Stimulated activated CD4-positive, alpha-beta T cell treated with anti-CD3 and anti-CD28 coated beads, Interleukin-2, amount 100 ng/mL, for 48 hours (primary cell): Measurements from ENCODE around the gene GALNT16.
"Not testable (repeated sequence)": the region's sequence is repeated elsewhere in the genome, so short reads cannot be mapped to it uniquely, and the experiment has no call there.

Experiments
- DNase-seq, 2 donors: peaks; one replicate each; pipeline ENCODE4 v3.0.0-alpha.2; 2020

GALNT16 gene

DNA sequence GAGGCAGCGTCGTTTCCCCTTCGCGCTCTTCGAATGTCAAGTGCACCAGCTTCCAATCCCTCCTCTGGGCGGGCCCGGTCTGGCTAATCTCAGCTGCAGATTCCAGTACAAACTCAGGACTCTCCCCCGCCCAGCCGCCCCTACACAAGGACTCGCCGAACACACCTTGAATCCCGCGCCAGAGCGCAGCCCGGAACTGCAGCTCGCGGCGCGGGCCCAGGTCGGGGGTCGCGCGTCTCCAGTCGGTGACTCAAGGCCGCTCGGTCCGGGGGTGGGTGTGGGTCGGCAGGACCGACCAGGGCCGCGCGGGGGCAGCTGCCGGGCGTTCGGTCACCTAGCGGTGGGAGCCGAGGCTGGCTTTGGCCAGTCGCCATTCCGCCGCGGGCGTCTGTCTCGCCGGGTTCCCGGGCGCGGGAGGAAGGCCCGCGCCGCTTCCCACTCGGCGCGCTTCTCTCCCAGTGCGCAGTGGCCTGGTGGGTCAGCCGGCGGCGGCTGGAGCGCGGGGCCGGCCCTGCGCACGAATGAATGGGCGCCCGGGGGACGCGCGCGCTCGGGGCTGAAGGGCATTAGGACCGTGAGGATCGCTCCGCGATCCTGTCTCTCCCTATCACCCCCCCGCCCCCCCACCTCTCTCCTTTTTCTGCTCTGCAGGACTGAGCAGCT is at the start of gene GALNT16:
Gene GALNT16, plus strand, starts transcription at position 632 of the 663 bp plus-strand sequence. CDS start 133 bp downstream, outside the sequence.
- DNase-seq: no peak

DNA sequence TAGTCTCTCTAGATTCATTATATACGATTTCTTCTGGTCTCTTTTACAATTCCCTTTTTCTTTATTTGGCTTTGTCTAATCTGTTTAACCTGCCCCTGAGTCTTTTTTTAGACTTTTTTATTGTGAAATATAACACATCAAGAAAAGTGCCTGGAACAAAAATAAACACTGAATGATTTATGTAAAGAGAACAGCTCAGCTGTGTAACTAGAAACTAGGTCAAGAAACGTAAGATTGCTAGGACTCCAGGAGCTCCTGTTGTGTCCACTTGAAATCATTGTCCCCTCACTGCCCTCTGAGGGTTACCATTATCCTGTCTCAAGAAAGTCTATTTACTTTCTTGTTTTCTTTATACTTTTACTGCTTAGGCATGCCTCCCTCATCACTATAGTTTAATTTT is 45.6 kb upstream of the GALNT16 start:
- DNase-seq: no peak

GRCh38 chr14:69217663-69218062 is 42.3 kb upstream of the GALNT16 start:
- not testable (repeated sequence) for DNase-seq

- no peak for DNase-seq
Observed at GRCh38 chr14:69224946-69225345, 35.0 kb upstream of the GALNT16 start.

- DNase-seq: no peak
Observed at GRCh38 chr14:69226178-69226577, 33.8 kb upstream of the GALNT16 start.

DNA sequence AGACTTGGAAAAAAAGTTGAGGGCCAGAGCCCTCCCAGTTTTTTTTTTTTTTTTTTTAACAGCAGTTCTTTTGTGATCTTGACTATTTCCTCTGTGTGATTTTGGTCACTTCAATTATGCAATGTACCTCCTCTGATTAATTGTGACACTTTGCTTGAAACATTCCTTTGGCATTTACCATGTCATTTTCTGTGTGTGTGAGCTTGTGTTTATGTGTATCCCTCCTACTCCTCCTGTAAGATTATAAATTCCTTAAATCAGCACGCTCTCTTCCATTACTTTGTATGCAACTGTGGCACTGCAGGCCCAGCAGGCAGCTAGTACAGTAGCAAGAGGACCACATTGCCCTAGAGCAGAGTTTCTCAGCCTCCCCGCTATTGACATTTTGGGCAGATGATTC is 33.2 kb upstream of the GALNT16 start:
- DNase-seq: no peak

GRCh38 chr14:69231486-69231885 is 28.5 kb upstream of the GALNT16 start:
- DNase-seq: no peak

GRCh38 chr14:69232388-69232787 is 27.6 kb upstream of the GALNT16 start:
- DNase-seq: no peak

- no peak for DNase-seq
Observed at GRCh38 chr14:69234106-69234505, 25.9 kb upstream of the GALNT16 start.

DNA sequence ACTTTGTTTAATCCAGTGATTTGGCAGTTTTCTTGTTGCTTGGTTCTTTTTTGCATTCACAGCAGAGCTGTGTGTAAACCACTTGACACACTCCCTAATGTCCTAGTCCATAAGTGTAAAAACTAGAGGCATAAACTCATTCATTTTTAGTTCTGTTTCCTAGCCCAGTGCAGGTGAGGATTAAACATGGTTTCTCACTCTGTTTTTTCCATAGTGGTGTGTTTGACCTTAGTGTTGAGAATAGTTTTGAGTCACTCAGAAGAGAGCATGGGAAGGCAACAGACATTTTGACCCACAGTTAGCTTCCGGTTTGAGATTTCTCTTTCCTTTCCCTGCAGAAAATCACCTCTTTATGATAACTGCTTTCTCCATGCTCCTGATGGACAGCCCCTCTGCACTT is 24.2 kb upstream of the GALNT16 start:
- DNase-seq: no peak

GRCh38 chr14:69237142-69237541 is 22.8 kb upstream of the GALNT16 start:
- DNase-seq: no peak

- DNase-seq: no peak
Observed at GRCh38 chr14:69237584-69237983, 22.4 kb upstream of the GALNT16 start.

DNA sequence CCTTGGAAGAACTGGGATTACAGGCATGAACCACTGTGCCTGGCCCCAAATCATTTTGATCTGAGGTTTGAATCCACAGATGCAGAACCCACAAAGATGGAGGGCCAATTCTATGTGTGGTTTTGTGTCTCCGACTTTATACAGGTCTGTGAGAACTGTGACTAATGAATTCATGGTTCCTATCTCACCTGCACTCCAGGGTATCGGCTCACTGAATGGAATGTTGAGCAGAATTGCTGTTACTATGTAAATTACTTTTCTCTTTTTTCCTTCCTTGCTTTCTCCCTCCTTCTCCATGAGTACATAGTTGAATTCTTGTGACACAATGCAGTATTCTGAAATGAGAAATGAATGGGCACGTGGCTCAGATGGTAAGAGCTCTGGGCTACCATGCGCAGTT is 21.1 kb upstream of the GALNT16 start:
- no peak for DNase-seq

GRCh38 chr14:69240527-69241173 is 19.3 kb upstream of the GALNT16 start:
- DNase-seq: no peak

DNA sequence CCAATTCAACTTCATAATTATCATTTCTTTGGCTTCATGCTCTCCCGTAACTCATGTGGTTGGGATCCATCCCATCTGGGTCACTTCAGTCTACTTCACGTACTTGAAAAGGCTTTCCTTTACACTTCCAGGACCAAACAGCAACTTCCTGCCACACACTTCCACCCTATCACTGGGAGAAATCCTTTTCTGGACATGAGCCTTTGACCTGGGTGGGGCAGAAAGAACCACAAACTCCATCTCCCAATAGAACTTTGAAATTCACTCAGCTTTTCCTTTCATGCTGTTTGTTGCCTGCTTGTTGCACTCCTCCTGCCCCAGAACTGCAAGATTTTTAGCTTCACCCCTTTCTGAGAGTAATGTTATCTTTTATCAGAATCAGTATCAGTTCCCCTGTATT is 18.4 kb upstream of the GALNT16 start:
- DNase-seq: no peak

DNA sequence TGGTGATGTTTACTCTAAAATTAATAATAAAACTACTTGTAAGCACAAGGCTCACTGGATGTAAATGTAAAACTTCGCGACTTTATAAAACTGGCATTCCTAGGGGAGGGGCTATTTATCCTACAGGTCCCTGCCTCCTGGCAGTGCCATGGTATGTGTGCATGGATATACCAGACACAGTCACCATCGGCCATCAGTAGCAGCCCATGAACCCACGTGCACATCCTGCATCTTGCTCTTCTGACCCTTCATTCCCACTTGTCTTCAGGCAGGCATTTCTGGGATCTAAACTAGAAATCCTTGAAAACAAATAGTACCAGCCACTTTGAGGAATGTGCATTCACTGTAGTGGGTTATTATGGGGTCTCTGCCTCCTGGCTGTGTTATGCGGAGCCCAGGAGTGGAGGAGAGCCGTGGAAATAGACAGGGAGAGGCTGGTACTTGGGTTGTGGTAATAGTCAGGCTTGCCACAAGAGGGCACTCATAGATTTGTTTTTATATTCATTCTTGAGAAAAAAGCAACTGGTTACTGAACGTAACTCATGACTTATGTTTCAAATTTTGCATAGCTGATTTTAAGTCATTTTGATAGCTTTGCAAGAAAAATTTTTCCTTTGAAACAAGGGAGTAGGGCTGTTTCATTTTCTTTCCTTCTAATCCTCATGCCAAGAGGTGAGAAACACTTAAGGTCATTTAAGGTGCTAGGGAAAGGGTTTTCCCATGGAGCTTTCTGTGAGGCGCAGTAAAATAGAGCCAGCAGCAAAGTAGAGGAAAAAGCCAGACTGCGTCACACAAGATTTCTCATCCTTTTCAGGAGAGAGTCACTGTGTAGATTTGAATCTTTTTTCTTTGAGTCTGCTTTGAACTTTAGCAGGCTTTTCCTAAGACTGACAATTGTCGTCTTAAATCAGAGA is 17.4 kb upstream of the GALNT16 start:
- DNase-seq: peak; percentile 36 to 45

DNA sequence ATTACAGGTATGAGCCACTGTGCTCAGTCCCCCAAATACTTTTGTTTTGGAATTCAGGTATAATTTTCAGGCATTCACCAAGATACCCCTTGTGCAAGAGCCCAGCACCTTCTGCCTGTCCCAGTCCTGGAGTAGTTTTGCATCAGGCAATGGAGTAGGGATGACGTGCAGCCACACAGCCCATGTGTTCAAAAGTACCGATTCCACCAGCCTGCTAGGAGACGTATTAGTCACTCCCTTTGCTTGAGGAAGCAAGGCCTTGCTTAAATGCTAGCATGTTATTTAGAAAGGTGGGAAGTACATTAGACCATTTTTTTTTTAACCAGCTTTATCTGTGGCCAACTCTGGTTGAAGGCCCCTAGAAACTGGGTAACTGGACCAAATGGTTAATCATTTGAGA is 15.0 kb upstream of the GALNT16 start:
- DNase-seq: no peak

DNA sequence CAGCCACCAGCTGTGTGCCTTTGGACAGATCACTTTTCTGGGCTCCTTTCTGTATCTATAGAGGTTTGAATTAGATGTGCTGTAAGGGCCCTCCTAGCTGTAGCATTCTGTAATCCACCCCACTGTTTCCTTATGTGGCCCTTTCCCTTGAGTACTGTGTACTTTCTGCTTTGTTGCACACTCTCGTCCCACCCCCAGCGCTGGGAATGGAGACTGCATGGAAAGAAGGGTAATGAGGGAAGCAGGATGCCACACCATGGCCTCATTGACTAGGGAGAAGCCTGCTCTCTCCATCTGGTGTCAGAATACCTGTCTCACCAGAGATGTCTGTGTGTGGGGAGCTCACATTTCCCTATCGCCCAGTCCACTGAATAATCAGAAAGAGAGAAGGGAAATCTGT is 13.6 kb upstream of the GALNT16 start:
- DNase-seq: no peak

- DNase-seq: no peak
Observed at GRCh38 chr14:69247676-69248440, 12.1 kb upstream of the GALNT16 start.

DNA sequence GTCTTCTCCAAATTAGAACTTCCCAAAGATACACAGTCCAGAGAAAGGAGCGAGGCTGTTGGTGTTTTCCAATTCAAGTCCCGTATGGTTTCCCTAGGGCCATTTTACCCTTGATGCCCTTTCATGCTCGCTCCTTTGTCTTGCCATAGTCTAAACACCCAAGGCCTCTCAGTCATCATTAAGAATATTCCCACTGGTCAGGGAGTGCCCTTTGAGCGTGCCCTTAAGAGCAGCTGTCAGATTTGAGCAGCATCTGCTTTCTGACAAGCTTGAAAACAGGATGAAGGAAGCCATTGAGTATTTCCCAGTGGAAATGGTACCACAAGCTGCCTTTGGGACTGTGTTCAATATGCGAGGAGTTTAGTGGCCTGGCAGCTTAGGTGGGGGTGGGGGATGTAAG is 10.4 kb upstream of the GALNT16 start:
- no peak for DNase-seq

- no peak for DNase-seq
Observed at GRCh38 chr14:69252851-69253250, 7.1 kb upstream of the GALNT16 start.

DNA sequence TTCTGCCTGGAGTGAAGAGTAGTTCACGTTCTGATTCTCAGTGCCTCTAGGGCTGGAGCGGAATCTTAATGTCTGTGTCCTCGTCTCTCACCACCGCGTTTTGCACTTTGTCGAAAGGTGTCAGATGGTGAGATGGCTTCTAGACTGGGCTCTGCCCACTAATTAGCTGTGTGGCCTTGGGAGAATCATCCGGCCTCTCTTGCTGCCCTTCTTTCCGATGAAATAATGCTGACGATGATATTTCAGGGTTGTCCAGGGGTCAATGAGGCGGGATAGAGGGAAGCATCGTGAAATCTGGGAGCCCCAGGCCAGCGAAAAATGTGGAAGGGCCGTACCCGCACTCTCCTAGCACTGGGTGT is 811 bp upstream of the GALNT16 start:
- DNase-seq: no peak
